Ishikawa (cell line): Measurements from ENCODE around the gene OR5H15.

ENCODE experiments used
- CEBPB ChIP-seq: IDR thresholded peaks from 2 replicates; pipeline ENCODE4 v1.6.1; 2012
- CREB1 ChIP-seq: IDR thresholded peaks from 2 replicates; pipeline ENCODE4 v1.6.1; 2012; ENCODE audit warnings: low read depth
- EGR1 ChIP-seq: IDR thresholded peaks from 2 replicates; pipeline ENCODE4 v1.6.1; 2012
- EP300 ChIP-seq: IDR thresholded peaks from 2 replicates; pipeline ENCODE4 v1.6.1; 2012; ENCODE audit warnings: borderline replicate concordance
- FOXM1 ChIP-seq: IDR thresholded peaks from 2 replicates; pipeline ENCODE4 v1.6.1; 2012; ENCODE audit warnings: low read depth, borderline replicate concordance
- MAX ChIP-seq: IDR thresholded peaks from 2 replicates; pipeline ENCODE4 v1.6.1; 2012
- NFIC ChIP-seq: IDR thresholded peaks from 2 replicates; pipeline ENCODE4 v1.6.1; 2012
- RAD21 ChIP-seq: IDR thresholded peaks from 2 replicates; pipeline ENCODE4 v1.6.1; 2012; ENCODE audit warnings: low read depth
- REST ChIP-seq: IDR thresholded peaks from 2 replicates; pipeline ENCODE4 v1.6.1; 2012; ENCODE audit warnings: low read depth, mild to moderate bottlenecking
- TAF1 ChIP-seq: IDR thresholded peaks from 2 replicates; pipeline ENCODE4 v1.6.1; 2012; ENCODE audit warnings: low read depth, mild to moderate bottlenecking
- TCF12 ChIP-seq: IDR thresholded peaks from 2 replicates; pipeline ENCODE4 v1.6.1; 2012; ENCODE audit warnings: low read depth
- TEAD4 ChIP-seq: IDR thresholded peaks from 2 replicates; pipeline ENCODE4 v1.6.1; 2012
- YY1 ChIP-seq: IDR thresholded peaks from 2 replicates; pipeline ENCODE4 v1.6.1; 2012; ENCODE audit warnings: low read depth
- ZBTB7A ChIP-seq: IDR thresholded peaks from 2 replicates; pipeline ENCODE4 v1.6.1; 2012; ENCODE audit warnings: low read depth
- TF ChIP-seq, protein P1 (sequence below): IDR thresholded peaks from 2 replicates; pipeline ENCODE4 v1.6.1; 2012

The OR5H15 gene

GRCh38 chr3:98182196-98182595 lies 15.7 kb downstream of the OR5H15 start:
- no peak for TF ChIP-seq EP300
- no peak for TF ChIP-seq EGR1
- TF ChIP-seq, protein P1, sequence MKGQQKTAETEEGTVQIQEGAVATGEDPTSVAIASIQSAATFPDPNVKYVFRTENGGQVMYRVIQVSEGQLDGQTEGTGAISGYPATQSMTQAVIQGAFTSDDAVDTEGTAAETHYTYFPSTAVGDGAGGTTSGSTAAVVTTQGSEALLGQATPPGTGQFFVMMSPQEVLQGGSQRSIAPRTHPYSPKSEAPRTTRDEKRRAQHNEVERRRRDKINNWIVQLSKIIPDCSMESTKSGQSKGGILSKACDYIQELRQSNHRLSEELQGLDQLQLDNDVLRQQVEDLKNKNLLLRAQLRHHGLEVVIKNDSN = no peak
- TF ChIP-seq YY1 = no peak

- TF ChIP-seq CEBPB = no peak
- TF ChIP-seq, protein P1 = no peak
- no peak for TF ChIP-seq REST
Measured at GRCh38 chr3:98185180-98185579, 18.7 kb downstream of the OR5H15 start.

DNA sequence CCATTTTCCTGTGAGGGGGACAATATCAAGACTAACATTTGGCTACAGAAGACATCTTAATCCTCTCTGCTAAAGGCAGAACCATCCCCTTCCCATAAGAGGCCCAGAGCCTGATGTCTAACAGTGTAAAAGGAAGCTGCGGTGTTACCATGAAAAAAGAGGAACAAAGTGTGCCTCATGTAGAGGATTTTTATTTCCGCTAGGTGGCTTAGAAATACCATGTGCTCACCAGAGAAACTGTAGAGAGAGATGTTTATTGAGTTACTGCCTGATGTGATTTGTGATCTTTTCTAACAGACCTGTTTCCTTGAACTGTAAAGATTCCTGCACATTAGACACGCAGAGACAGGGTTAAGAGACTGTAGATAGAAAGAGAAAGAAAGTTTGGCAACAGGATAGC lies 22.0 kb downstream of the OR5H15 start:
- TF ChIP-seq NFIC = no peak
- TF ChIP-seq ZBTB7A = no peak
- no peak for TF ChIP-seq TEAD4
- TF ChIP-seq FOXM1 = no peak
- no peak for TF ChIP-seq TAF1
- no peak for TF ChIP-seq YY1
- no peak for TF ChIP-seq EP300
- TF ChIP-seq, protein P1 = no peak
- TF ChIP-seq CEBPB = no peak
- TF ChIP-seq REST = no peak
- no peak for TF ChIP-seq TCF12
- no peak for TF ChIP-seq EGR1
- no peak for TF ChIP-seq CREB1
- no peak for TF ChIP-seq MAX
- no peak for TF ChIP-seq RAD21

GRCh38 chr3:98199020-98199419 lies 32.5 kb downstream of the OR5H15 start:
- TF ChIP-seq CEBPB (no peak), ZBTB7A (no peak), MAX (no peak), FOXM1 (no peak), NFIC (no peak), RAD21 (no peak), TEAD4 (no peak)

DNA sequence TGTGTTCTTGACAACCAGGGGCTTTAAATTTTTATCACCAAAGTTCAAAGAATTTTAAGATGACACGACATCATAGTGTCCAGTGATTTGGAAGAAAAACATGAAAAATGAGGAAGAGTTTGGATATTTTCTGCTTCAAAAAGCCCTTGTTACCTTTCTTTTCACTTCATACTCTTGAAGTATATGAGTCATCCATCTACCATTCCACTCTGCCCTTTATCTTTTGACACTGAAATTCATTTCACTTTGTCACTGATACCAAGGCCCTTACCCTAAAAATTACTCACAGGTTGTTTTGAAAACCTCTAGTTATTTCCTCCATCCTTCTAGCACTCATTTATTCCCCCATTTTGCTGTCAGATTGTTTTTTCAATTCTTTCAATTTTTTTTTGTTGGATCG lies 42.7 kb downstream of the OR5H15 start:
- TF ChIP-seq TCF12 (no peak), TAF1 (no peak)

DNA sequence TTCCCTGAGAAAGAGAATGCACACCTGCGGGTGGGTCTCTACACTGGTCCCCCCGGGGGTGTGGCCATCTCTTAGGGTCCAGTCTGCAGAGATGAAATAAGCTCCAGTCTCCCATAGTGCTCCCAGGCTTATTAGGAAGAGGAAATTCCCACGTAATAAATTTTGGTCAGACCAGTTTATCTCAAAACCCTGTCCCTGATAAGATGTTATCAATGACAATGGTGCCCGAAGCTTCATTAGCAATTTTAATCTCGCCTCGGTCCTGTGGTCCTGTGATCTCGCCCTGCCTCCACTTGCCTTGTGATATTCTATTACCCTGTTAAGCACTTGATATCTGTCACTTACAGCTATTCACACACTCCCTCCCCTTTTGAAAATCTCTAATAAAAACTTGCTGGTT lies 46.8 kb downstream of the OR5H15 start:
- TF ChIP-seq TAF1 = no peak
- no peak for TF ChIP-seq NFIC
- no peak for TF ChIP-seq RAD21
- no peak for TF ChIP-seq TEAD4
- no peak for TF ChIP-seq CEBPB
- TF ChIP-seq REST = no peak
